A549 (cell line): ENCODE measurements around the gene PROX1. TPM values are rescaled to one million over a fixed set of nuclear protein-coding genes. Genes with fewer than 3 reads are reported as not detected.

ENCODE experiments used
- ATAC-seq, 2 experiments: fragments of 200-7000 bp in 1 of 2; fragments of >200 bp in 1 of 2; cut with Nextera tagmentation in 1 of 2; cut with Tn5 transposase in 1 of 2; 3 replicates each; pipeline versions ENCODE4 v1.8.0 to v1.9.1; 2018 to 2020; ENCODE audit warnings: mild to moderate bottlenecking in 1 of 2, moderate library complexity in 1 of 2
- CTCF ChIA-PET: fragments of 300-600 bp; sonication (Branson Sonifier 250); formaldehyde crosslinking; extraction: SDS; loops from one replicate; lab custom pipeline; 2021; ENCODE audit warnings: antibody characterized with exemption, inconsistent platforms; lab: Yijun Ruan, JAX
- POLR2A ChIA-PET: fragments of 350-600 bp; formaldehyde crosslinking; extraction: SDS; loops from one replicate; lab custom pipeline; 2021; ENCODE audit warnings: antibody characterized with exemption, inconsistent platforms; lab: Yijun Ruan, JAX
- DNase-seq, 2 experiments: peaks; one replicate each; pipeline versions ENCODE4 v3.0.0 to v3.0.0-alpha.2; 2011 to 2016; ENCODE audit warnings: low read depth in 1 of 2, low spot score in 1 of 2
- FAIRE-seq: peaks from 2 replicates; lab custom pipeline; 2011; peaks lifted over from hg19 to GRCh38; lab: Jason Lieb, UNC
- H3K27ac ChIP-seq, 2 experiments: fragments of >200 bp; sonication (Bioruptor Twin); formaldehyde crosslinking; 3 replicates each; pipeline ENCODE4 v1.5.1; 2016 to 2017
- H3K4me1 ChIP-seq: fragments of >200 bp; sonication (Bioruptor Twin); formaldehyde crosslinking; 3 replicates; pipeline ENCODE4 v1.6.1; 2016
- H3K4me2 ChIP-seq: fragments of >200 bp; sonication (Bioruptor Twin); formaldehyde crosslinking; 3 replicates; pipeline ENCODE4 v1.6.1; 2016
- H3K4me3 ChIP-seq: fragments of >200 bp; sonication (Bioruptor Twin); formaldehyde crosslinking; 3 replicates; pipeline ENCODE4 v1.5.1; 2016
- H3K9me3 ChIP-seq: fragments of >200 bp; sonication (Bioruptor Twin); formaldehyde crosslinking; 3 replicates; pipeline ENCODE4 v1.6.1; 2016
- BCL3 ChIP-seq: fragments of >200 bp; sonication (Bioruptor Twin); formaldehyde crosslinking; IDR thresholded peaks from 3 replicates; pipeline ENCODE4 v1.6.1; 2016
- CHD2 ChIP-seq: fragments of 150-350 bp; IDR thresholded peaks from 2 replicates; pipeline ENCODE4 v1.6.1; 2014; ENCODE audit warnings: low read length; ENCODE audit not compliant: partially characterized antibody
- CHD4 ChIP-seq: fragments of 200-600 bp; sonication (generic); IDR thresholded peaks from 2 replicates; pipeline ENCODE4 v1.6.1; 2016; ENCODE audit warnings: antibody characterized with exemption, mild to moderate bottlenecking, borderline replicate concordance
- EP300 ChIP-seq, 2 experiments: fragments of >200 bp; sonication (Bioruptor Twin); formaldehyde crosslinking; IDR thresholded peaks; 2 replicates in 1 of 2; 3 replicates in 1 of 2; pipeline ENCODE4 v1.6.1; 2016 to 2017
- HEYL ChIP-seq: fragments of 250-450 bp; sonication (Bioruptor Pico); IDR thresholded peaks from 2 replicates; pipeline ENCODE4 v1.8.0; 2021; ENCODE audit warnings: mild to moderate bottlenecking, moderate library complexity
- JUNB ChIP-seq: fragments of >200 bp; sonication (Bioruptor Twin); formaldehyde crosslinking; IDR thresholded peaks from 2 replicates; pipeline ENCODE4 v1.6.1; 2016
- MAX ChIP-seq: IDR thresholded peaks from 2 replicates; pipeline ENCODE4 v1.6.1; 2012
- NPAS2 ChIP-seq: fragments of 250-450 bp; sonication (Bioruptor Pico); IDR thresholded peaks from 2 replicates; pipeline ENCODE4 v1.8.0; 2022; ENCODE audit warnings: mild to moderate bottlenecking, moderate library complexity, borderline replicate concordance
- PBX3 ChIP-seq: IDR thresholded peaks from 2 replicates; pipeline ENCODE4 v1.6.1; 2012
- POLR2A ChIP-seq: IDR thresholded peaks from 2 replicates; pipeline ENCODE4 v1.6.1; 2012; ENCODE audit warnings: mild to moderate bottlenecking, low read length
- POLR2AphosphoS2 ChIP-seq: conservative IDR thresholded peaks from 2 replicates; pipeline ENCODE4 v1.6.1; 2012; ENCODE audit warnings: low read length, improper control_type of control experiment, inconsistent platforms
- RARB ChIP-seq: fragments of 250-450 bp; sonication (Bioruptor Pico); IDR thresholded peaks from 2 replicates; pipeline ENCODE4 v1.8.0; 2021; ENCODE audit warnings: mild to moderate bottlenecking, moderate library complexity
- RCOR1 ChIP-seq: fragments of 150-350 bp; IDR thresholded peaks from 2 replicates; pipeline ENCODE4 v1.6.1; 2014; ENCODE audit warnings: antibody characterized with exemption, low read length, low read depth
- REST ChIP-seq: fragments of 200-600 bp; sonication (generic); IDR thresholded peaks from 2 replicates; pipeline ENCODE4 v1.6.1; 2016; ENCODE audit warnings: antibody characterized with exemption, mild to moderate bottlenecking, moderate library complexity
- RFX5 ChIP-seq: fragments of 450-650 bp; IDR thresholded peaks from 2 replicates; pipeline ENCODE4 v1.7.1; 2014; ENCODE audit warnings: antibody characterized with exemption, mild to moderate bottlenecking, moderate library complexity
- ZC3H11A ChIP-seq: fragments of 450-650 bp; IDR thresholded peaks from 2 replicates; pipeline ENCODE4 v1.6.1; 2014; ENCODE audit warnings: antibody characterized with exemption, mild to moderate bottlenecking
- WGBS: methylation state at CpG from one replicate; pipeline ENCODE4 v1.1.6; 2017; ENCODE audit errors: missing lambda C conversion rate; 5-methylcytosine and 5-hydroxymethylcytosine counted together
- polyA plus RNA-seq, 4 experiments: library from polyadenylated mRNA; depleted of rRNA in 3 of 4; stranded (reverse); fragments of >200 nt; fragmentation: RNase III in 1 of 4; extraction: RNeasy Plus Mini Kit Qiagen cat#74134 plus additional on column Dnase treatment in 1 of 4; gene quantifications; 2 replicates in 3 of 4; 3 replicates in 1 of 4; pipeline ENCODE4 v1.2.3, GENCODE V29; 2011 to 2017
- TF ChIP-seq, protein P1 (sequence below): fragments of >200 bp; sonication (Bioruptor Twin); formaldehyde crosslinking; IDR thresholded peaks from 2 replicates; pipeline ENCODE4 v1.6.1; 2016

Gene PROX1
- polyA plus RNA-seq, 2 of the 4 experiments (the other 2 are of a cell fraction): 0.01 to 0.06 TPM

DNA sequence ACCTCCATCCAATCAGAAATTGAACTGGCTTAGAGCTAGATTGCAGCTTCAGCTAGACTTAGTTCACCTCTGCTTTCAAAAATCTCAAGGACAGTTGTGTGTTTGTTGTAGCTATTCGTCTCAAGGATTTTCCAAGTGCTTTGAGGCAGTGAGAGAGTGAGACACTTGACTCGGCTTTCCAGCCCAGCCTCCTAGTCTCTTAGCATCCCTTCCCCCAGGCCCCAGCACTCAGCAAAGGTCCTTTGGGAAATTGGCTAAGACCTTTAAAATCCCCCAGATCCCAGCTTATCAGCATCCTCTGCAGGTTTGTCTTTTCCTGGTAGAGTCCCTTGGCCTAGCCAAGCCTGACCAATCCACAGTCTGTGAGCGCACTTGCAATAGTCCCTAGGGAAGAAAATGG is 47.9 kb upstream of the PROX1 start (continued):
- TF ChIP-seq REST: no peak
- TF ChIP-seq MAX: no peak
- TF ChIP-seq, protein P1, sequence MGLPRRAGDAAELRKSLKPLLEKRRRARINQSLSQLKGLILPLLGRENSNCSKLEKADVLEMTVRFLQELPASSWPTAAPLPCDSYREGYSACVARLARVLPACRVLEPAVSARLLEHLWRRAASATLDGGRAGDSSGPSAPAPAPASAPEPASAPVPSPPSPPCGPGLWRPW: no peak
- no peak for TF ChIP-seq CHD2
- TF ChIP-seq RARB (CRISPR knock-in tag): no peak
- no peak for TF ChIP-seq JUNB

DNA sequence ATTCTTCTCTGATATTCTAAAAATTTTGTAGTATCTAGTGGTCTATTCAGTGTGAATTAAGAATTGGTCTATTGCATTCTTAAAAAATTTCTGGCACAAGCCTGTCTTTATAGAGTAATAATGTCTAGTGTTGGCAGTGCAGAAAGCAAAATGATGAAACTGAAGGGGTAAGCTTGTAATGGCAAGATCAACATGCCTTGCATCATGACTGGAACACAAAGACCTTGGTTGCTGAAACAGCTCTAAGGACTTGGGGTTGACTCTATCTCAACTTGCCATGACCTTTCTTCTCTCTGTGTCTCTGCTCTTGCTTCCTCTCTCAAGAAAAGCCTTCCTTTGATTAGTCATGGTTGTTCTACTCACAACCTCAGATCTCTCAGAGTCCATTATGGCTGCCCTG is 46.8 kb upstream of the PROX1 start:
- Histone ChIP-seq H3K4me2 (no peak overlapping the region), H3K9me3 (no peaks in the 10 kb centered on the region), H3K27ac (no peak overlapping the region), H3K4me3 (no peak overlapping the region), H3K4me1 (no peaks in the 10 kb centered on the region)
- TF ChIP-seq, protein P1: no peak
- TF ChIP-seq ZC3H11A: no peak
- no peak for TF ChIP-seq BCL3
- no peak for TF ChIP-seq POLR2A
- no peak for TF ChIP-seq POLR2AphosphoS2
- TF ChIP-seq RCOR1: no peak
- TF ChIP-seq RFX5: no peak
- no peak for TF ChIP-seq PBX3
- TF ChIP-seq NPAS2 (CRISPR knock-in tag): no peak
- TF ChIP-seq CHD2: no peak
- CTCF ChIA-PET: no interaction called here
- POLR2A ChIA-PET: no interaction called here
- no peak for FAIRE-seq
- no peak for DNase-seq
- no peak for ATAC-seq

- Histone ChIP-seq H3K9me3 (no peaks in the 10 kb centered on the region), H3K4me2 (no peak overlapping the region), H3K4me3 (no peak overlapping the region), H3K4me1 (no peaks in the 10 kb centered on the region), H3K27ac (no peak overlapping the region)
- ATAC-seq (no peak), FAIRE-seq (no peak), DNase-seq (no peak)
- 30% methylated on average over 3 of the region's 3 CpGs for WGBS
- TF ChIP-seq EP300 (IDR thresholded peaks at IDR 0.05): no peak
- TF ChIP-seq CHD2: no peak
- TF ChIP-seq HEYL (CRISPR knock-in tag): no peak
- no peak for TF ChIP-seq CHD4
- ChIA-PET POLR2A (no interaction called here), CTCF (no interaction called here)
Measured at GRCh38 chr1:213942061-213942460, 45.7 kb upstream of the PROX1 start.
